BE2C (cell line): ENCODE data around the gene KCND1.
A peak's percentile ranks its signal among the peaks of the same experiment; 100 is the strongest.

ENCODE experiments used
- DNase-seq: peaks from one replicate; pipeline ENCODE4 v3.0.0-alpha.2; 2020
- H3K27me3 ChIP-seq: fragments of 250-450 bp; sonication (Bioruptor Pico); 2 replicates; pipeline ENCODE4 v1.5.1; 2020; ENCODE audit warnings: mild to moderate bottlenecking
- H3K36me3 ChIP-seq: fragments of 250-450 bp; sonication (Bioruptor Pico); 2 replicates; pipeline ENCODE4 v1.5.1; 2020; ENCODE audit warnings: mild to moderate bottlenecking
- H3K4me1 ChIP-seq: fragments of 250-450 bp; sonication (Bioruptor Pico); 2 replicates; pipeline ENCODE4 v1.5.1; 2020
- H3K4me3 ChIP-seq: 2 replicates; pipeline ENCODE4 v1.5.1; 2011; ENCODE audit warnings: low read depth, low read length
- H3K9me3 ChIP-seq: fragments of 250-450 bp; sonication (Bioruptor Pico); 2 replicates; pipeline ENCODE4 v1.5.1; 2020
- TF ChIP-seq, protein P1 (sequence below): IDR thresholded peaks from 2 replicates; pipeline ENCODE4 v1.5.1; 2012; ENCODE audit warnings: mild to moderate bottlenecking, low read depth, low read length

KCND1 gene

GRCh38 chrX:48956728-48957414, 14.8 kb downstream of the KCND1 start:
- H3K36me3 ChIP-seq, result peaks cover 8% of the 10 kb centered on the region
- H3K9me3 ChIP-seq, result no peaks in the 10 kb centered on the region
- peak overlapping the region; percentile 68 for H3K4me3 ChIP-seq
- H3K4me1 ChIP-seq, result peaks cover 6% of the 10 kb centered on the region
- H3K27me3 ChIP-seq, result no peaks in the 10 kb centered on the region
- TF ChIP-seq, protein P1, sequence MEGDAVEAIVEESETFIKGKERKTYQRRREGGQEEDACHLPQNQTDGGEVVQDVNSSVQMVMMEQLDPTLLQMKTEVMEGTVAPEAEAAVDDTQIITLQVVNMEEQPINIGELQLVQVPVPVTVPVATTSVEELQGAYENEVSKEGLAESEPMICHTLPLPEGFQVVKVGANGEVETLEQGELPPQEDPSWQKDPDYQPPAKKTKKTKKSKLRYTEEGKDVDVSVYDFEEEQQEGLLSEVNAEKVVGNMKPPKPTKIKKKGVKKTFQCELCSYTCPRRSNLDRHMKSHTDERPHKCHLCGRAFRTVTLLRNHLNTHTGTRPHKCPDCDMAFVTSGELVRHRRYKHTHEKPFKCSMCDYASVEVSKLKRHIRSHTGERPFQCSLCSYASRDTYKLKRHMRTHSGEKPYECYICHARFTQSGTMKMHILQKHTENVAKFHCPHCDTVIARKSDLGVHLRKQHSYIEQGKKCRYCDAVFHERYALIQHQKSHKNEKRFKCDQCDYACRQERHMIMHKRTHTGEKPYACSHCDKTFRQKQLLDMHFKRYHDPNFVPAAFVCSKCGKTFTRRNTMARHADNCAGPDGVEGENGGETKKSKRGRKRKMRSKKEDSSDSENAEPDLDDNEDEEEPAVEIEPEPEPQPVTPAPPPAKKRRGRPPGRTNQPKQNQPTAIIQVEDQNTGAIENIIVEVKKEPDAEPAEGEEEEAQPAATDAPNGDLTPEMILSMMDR, result no peak
- DNase-seq, result peak; percentile 7

- DNase-seq, result no peak
- Histone ChIP-seq H3K36me3 (no peaks in the 10 kb centered on the region), H3K9me3 (no peaks in the 10 kb centered on the region), H3K4me1 (no peaks in the 10 kb centered on the region), H3K4me3 (no peak overlapping the region), H3K27me3 (no peaks in the 10 kb centered on the region)
- TF ChIP-seq, protein P1, result no peak
These were observed 23.1 kb downstream of the KCND1 start for GRCh38 chrX:48948589-48948988.

DNA sequence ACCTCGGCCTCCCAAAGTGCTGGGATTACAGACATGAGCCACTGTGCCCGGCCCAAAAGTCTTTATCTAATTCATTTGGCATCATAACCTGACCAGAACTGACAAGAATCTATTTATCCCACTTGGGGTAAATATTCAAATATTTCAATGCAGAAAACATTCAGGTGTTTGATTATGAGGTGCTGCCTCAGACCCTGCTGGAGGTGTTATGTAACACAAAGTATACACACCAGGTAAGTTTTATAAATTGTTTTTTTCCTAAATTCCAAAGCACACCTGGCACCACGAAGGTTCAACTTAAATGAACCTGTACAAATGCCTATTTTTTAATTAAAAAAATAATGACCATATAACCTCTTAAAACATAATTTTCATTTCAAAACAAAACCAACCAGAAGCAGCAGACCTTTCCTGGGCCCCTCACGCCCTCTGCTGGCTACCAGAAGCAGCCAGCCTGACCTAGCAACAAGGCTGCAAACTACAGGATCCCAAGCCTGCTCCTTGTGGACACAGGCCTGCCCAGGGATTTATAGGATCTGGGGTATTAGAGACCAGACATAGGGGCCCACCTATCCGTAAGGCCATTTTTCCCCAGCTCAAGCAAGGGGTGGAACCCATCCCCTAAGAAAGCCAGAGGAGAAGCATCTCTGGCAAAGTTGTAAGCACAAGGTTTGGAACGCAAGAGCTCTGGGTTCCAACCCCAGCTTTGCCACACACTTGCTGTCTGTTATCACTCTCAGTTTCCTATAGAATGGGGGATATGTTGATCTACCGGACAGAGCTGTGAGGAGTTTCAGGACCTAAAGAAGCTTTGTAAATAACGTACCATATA, 25.9 kb downstream of the KCND1 start:
- TF ChIP-seq, protein P1, result peak; percentile 78
- H3K4me1 ChIP-seq, result no peaks in the 10 kb centered on the region
- no peaks in the 10 kb centered on the region for H3K9me3 ChIP-seq
- no peaks in the 10 kb centered on the region; the same call in 1 of the 2 replicates for H3K36me3 ChIP-seq
- H3K27me3 ChIP-seq, result no peaks in the 10 kb centered on the region
- DNase-seq, result peak; percentile 64
- no peak overlapping the region for H3K4me3 ChIP-seq

GRCh38 chrX:48942895-48943294, 28.7 kb downstream of the KCND1 start:
- no peaks in the 10 kb centered on the region for H3K4me1 ChIP-seq

DNA sequence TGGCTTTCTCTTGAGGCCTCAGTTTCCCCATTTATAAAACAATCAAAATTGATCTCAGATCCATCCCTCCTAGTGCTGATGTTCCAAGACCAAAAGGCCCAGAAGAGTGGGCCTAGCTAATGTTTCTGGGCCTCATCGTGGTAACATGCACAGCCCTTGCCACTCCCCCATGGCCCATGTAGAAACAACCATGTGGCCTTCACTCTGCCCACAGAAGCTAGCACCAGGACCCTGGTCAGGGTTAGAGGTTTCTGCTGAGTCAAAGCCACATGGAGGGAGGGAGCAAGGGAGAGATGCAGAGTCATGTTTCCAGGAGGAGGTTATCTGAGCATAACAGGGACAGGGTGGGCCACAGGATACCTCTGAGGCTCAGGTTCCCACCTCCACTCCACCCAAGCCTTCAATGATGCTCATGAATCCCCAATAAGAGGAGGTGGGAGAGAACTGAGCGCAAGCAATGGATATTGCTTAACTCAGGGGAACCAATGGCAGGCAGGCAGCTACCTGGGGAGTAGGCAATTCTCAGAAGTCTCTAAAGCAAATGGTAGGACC, 31.2 kb downstream of the KCND1 start:
- no peak for DNase-seq
- no peak overlapping the region for H3K4me3 ChIP-seq
- H3K4me1 ChIP-seq, result no peaks in the 10 kb centered on the region
- TF ChIP-seq, protein P1, result no peak
- H3K36me3 ChIP-seq, result no peaks in the 10 kb centered on the region; the same call in 1 of the 2 replicates
- H3K27me3 ChIP-seq, result no peaks in the 10 kb centered on the region
- H3K9me3 ChIP-seq, result no peaks in the 10 kb centered on the region

More at GRCh38 chrX:48942895-48943294, 28.7 kb downstream of the KCND1 start:
- no peak for DNase-seq
- TF ChIP-seq, protein P1, result no peak
- no peaks in the 10 kb centered on the region for H3K27me3 ChIP-seq
- no peaks in the 10 kb centered on the region for H3K9me3 ChIP-seq
- H3K4me3 ChIP-seq, result no peak overlapping the region
- no peaks in the 10 kb centered on the region; the same call in 1 of the 2 replicates for H3K36me3 ChIP-seq
